H1 (cell line): Measurements from ENCODE around the gene TINAGL1. TPM values are rescaled to one million over a fixed set of nuclear protein-coding genes. Genes with fewer than 3 reads are reported as not detected.

Experiments
- CTCF ChIA-PET: fragments of 300-600 bp; sonication (Branson Sonifier 250); formaldehyde crosslinking; loops from one replicate; lab custom pipeline; 2021; ENCODE audit not compliant: partially characterized antibody; lab: Charles Lee
- POLR2A ChIA-PET: fragments of 300-600 bp; sonication (Branson Sonifier 250); formaldehyde crosslinking; loops from one replicate; lab custom pipeline; 2021; ENCODE audit warnings: inconsistent platforms; ENCODE audit not compliant: partially characterized antibody; lab: Charles Lee
- DNase-seq, 2 experiments: peaks; one replicate each; pipeline versions ENCODE4 v3.0.0 to v3.0.0-alpha.2; 2010 to 2022; ENCODE audit warnings: low spot score in 2 of 2, low read depth in 1 of 2, mixed read lengths in 1 of 2
- FAIRE-seq: peaks from 2 replicates; lab custom pipeline; 2011; peaks lifted over from hg19 to GRCh38; lab: Jason Lieb, UNC
- H2AFZ ChIP-seq: 2 replicates; pipeline ENCODE4 v1.8.1; 2012; ENCODE audit warnings: low read length, inconsistent platforms
- H2AK5ac ChIP-seq: 2 replicates; pipeline ENCODE4 v1.6.1; 2013; ENCODE audit warnings: low read depth, low read length
- H2BK120ac ChIP-seq: replicated peaks from 2 replicates; pipeline ENCODE3; 2013; ENCODE audit warnings: low read depth, low read length, inconsistent platforms
- H2BK12ac ChIP-seq: 2 replicates; pipeline ENCODE4 v1.6.1; 2013; ENCODE audit warnings: low read depth, low read length
- H2BK15ac ChIP-seq: 2 replicates; pipeline ENCODE4 v1.6.1; 2013; ENCODE audit warnings: low read length
- H2BK20ac ChIP-seq: 2 replicates; pipeline ENCODE4 v1.6.1; 2013; ENCODE audit warnings: low read length
- H2BK5ac ChIP-seq: 2 replicates; pipeline ENCODE4 v1.6.1; 2013; ENCODE audit warnings: low read depth, low read length
- H3K14ac ChIP-seq: 2 replicates; pipeline ENCODE4 v1.6.1; 2013; ENCODE audit warnings: inconsistent platforms; ENCODE audit not compliant: insufficient read length
- H3K18ac ChIP-seq: 2 replicates; pipeline ENCODE4 v1.6.1; 2013; ENCODE audit warnings: low read length; ENCODE audit errors: extremely low read depth
- H3K23ac ChIP-seq: 2 replicates; pipeline ENCODE4 v1.6.1; 2013; ENCODE audit warnings: inconsistent platforms; ENCODE audit not compliant: insufficient read length
- H3K23me2 ChIP-seq: 2 replicates; pipeline ENCODE4 v1.6.1; 2013; ENCODE audit warnings: low read depth, low read length
- H3K27ac ChIP-seq: 2 replicates; pipeline ENCODE4 v1.6.1; 2011; ENCODE audit warnings: low read depth, low read length, inconsistent platforms
- H3K27me3 ChIP-seq, 4 experiments: replicated peaks in 1 of 4; 1 replicate in 1 of 4; 2 replicates in 3 of 4; pipeline versions ENCODE4 v1.6.1 to v1.8.1; 2011 to 2013; ENCODE audit warnings: low read length in 3 of 4, mild to moderate bottlenecking in 3 of 4, inconsistent platforms in 2 of 4, mixed read lengths in 2 of 4, moderate library complexity in 1 of 4; ENCODE audit not compliant: control insufficient read depth in 3 of 4, insufficient read depth in 3 of 4; ENCODE audit errors: extremely low read depth in 1 of 4
- H3K36me3 ChIP-seq, 4 experiments: 2 replicates each; pipeline versions ENCODE4 v1.6.1 to v1.8.1; 2011 to 2013; ENCODE audit warnings: mild to moderate bottlenecking in 4 of 4, low read length in 3 of 4, moderate library complexity in 2 of 4, control low read depth in 1 of 4, inconsistent platforms in 1 of 4; ENCODE audit not compliant: insufficient read depth in 4 of 4, control insufficient read depth in 2 of 4
- H3K4ac ChIP-seq: replicated peaks from 2 replicates; pipeline ENCODE3; 2013; ENCODE audit warnings: low read length, low read depth, mixed read lengths, inconsistent platforms; ENCODE audit not compliant: insufficient read length
- H3K4me1 ChIP-seq, 4 experiments: replicated peaks in 1 of 4; 1 replicate in 1 of 4; 2 replicates in 3 of 4; pipeline versions ENCODE4 v1.6.1 to v1.8.1; 2011 to 2013; ENCODE audit warnings: low read length in 3 of 4, inconsistent platforms in 2 of 4, mixed read lengths in 1 of 4; ENCODE audit not compliant: insufficient read depth in 4 of 4, control insufficient read depth in 3 of 4
- H3K4me2 ChIP-seq, 2 experiments: 2 replicates each; pipeline versions ENCODE4 v1.6.1 to v1.8.1; 2011 to 2013; ENCODE audit warnings: low read depth in 2 of 2, low read length in 2 of 2, control low read depth in 1 of 2, inconsistent platforms in 1 of 2, mild to moderate bottlenecking in 1 of 2; ENCODE audit not compliant: insufficient read depth in 1 of 2
- H3K4me3 ChIP-seq, 4 experiments: fragments of 200-600, 300-600 bp in 1 of 4; sonication (generic), shearing (Covaris generic), sonication (Bioruptor Twin) in 1 of 4; 2 replicates each; pipeline versions ENCODE4 v1.5.1 to v1.8.1; 2011 to 2016; ENCODE audit warnings: low read length in 4 of 4, low read depth in 3 of 4, control low read depth in 2 of 4, inconsistent platforms in 2 of 4, mild to moderate bottlenecking in 2 of 4, mixed read lengths in 1 of 4, moderate library complexity in 1 of 4; ENCODE audit not compliant: insufficient read depth in 2 of 4; ENCODE audit errors: extremely low read depth in 1 of 4
- H3K56ac ChIP-seq: replicated peaks from 2 replicates; pipeline ENCODE3; 2013; ENCODE audit warnings: low read depth, mild to moderate bottlenecking, mixed read lengths, low read length, inconsistent platforms; ENCODE audit not compliant: insufficient read length
- H3K79me1 ChIP-seq: 2 replicates; pipeline ENCODE4 v1.6.1; 2013; ENCODE audit warnings: low read depth, low read length, control low read depth
- H3K79me2 ChIP-seq, 2 experiments: 2 replicates each; pipeline versions ENCODE4 v1.6.1 to v1.8.1; 2012 to 2013; ENCODE audit warnings: low read length in 2 of 2, mild to moderate bottlenecking in 2 of 2, inconsistent platforms in 1 of 2; ENCODE audit not compliant: insufficient read depth in 2 of 2, control insufficient read depth in 1 of 2
- H3K9ac ChIP-seq, 4 experiments: replicated peaks in 1 of 4; 1 replicate in 1 of 4; 2 replicates in 3 of 4; pipeline versions ENCODE4 v1.6.1 to v1.8.1; 2011 to 2013; ENCODE audit warnings: low read depth in 3 of 4, low read length in 3 of 4, control low read depth in 2 of 4, mild to moderate bottlenecking in 2 of 4, moderate library complexity in 2 of 4, inconsistent platforms in 1 of 4; ENCODE audit errors: extremely low read depth in 1 of 4
- H3K9me3 ChIP-seq, 2 experiments: 2 replicates each; pipeline versions ENCODE4 v1.6.1 to v1.8.1; 2012 to 2013; ENCODE audit warnings: mild to moderate bottlenecking in 2 of 2, moderate library complexity in 2 of 2, control low read depth in 1 of 2, inconsistent platforms in 1 of 2, low read depth in 1 of 2, low read length in 1 of 2, mixed read lengths in 1 of 2; ENCODE audit not compliant: insufficient read depth in 2 of 2
- H4K20me1 ChIP-seq, 2 experiments: replicated peaks in 1 of 2; 2 replicates each; pipeline versions ENCODE3 to v1.8.1; 2011 to 2013; ENCODE audit warnings: inconsistent platforms in 2 of 2, low read length in 2 of 2, mild to moderate bottlenecking in 1 of 2; ENCODE audit not compliant: insufficient read depth in 2 of 2, control insufficient read depth in 1 of 2
- H4K5ac ChIP-seq: 2 replicates; pipeline ENCODE4 v1.6.1; 2013; ENCODE audit warnings: low read length, low read depth, mixed read lengths, inconsistent platforms; ENCODE audit not compliant: insufficient read length
- H4K8ac ChIP-seq: 2 replicates; pipeline ENCODE4 v1.8.0; 2013; ENCODE audit warnings: mild to moderate bottlenecking, moderate library complexity, low read length, inconsistent platforms; ENCODE audit not compliant: insufficient read depth; ENCODE audit errors: extremely low read depth
- H4K91ac ChIP-seq: replicated peaks from 2 replicates; pipeline ENCODE3; 2013; ENCODE audit warnings: low read length, mixed read lengths, inconsistent platforms; ENCODE audit not compliant: insufficient read length
- CTCF ChIP-seq, 3 experiments: IDR thresholded peaks; 1 replicate in 2 of 3; 2 replicates in 1 of 3; pipeline versions ENCODE4 v1.5.1 to v1.6.1; 2011; ENCODE audit warnings: low read length in 3 of 3, mild to moderate bottlenecking in 3 of 3, inconsistent platforms in 2 of 3, low read depth in 1 of 3, moderate library complexity in 1 of 3; ENCODE audit not compliant: insufficient read depth in 1 of 3; ENCODE audit errors: control extremely low read depth in 1 of 3
- GABPA ChIP-seq: IDR thresholded peaks from 2 replicates; pipeline ENCODE4 v1.6.1; 2011; ENCODE audit warnings: mild to moderate bottlenecking, low read length, moderate library complexity, borderline replicate concordance; ENCODE audit not compliant: insufficient read depth
- HDAC6 ChIP-seq: IDR thresholded peaks from one replicate; pipeline ENCODE4 v1.7.1; 2012; ENCODE audit warnings: low read depth, mild to moderate bottlenecking, inconsistent platforms, low read length, moderate library complexity
- RXRA ChIP-seq: IDR thresholded peaks from 2 replicates; pipeline ENCODE4 v1.6.1; 2011; ENCODE audit warnings: low read depth, mild to moderate bottlenecking, low read length, moderate library complexity; ENCODE audit not compliant: insufficient read depth
- SIRT6 ChIP-seq: IDR thresholded peaks from one replicate; pipeline ENCODE4 v1.7.1; 2012; ENCODE audit warnings: low read length, inconsistent platforms
- TCF12 ChIP-seq: IDR thresholded peaks from 2 replicates; pipeline ENCODE4 v1.6.1; 2011; ENCODE audit warnings: low read depth, mild to moderate bottlenecking, low read length
- WGBS, 2 experiments: shearing (Covaris generic) in 1 of 2; methylation state at CpG; one replicate each; pipeline versions ENCODE4 v1.1.6 to v1.1.7; 2013 to 2015; ENCODE audit warnings: low lambda C conversion rate in 2 of 2, mixed read lengths in 2 of 2, inconsistent platforms in 1 of 2, low coverage in 1 of 2, missing lambda C conversion rate in 1 of 2; ENCODE audit not compliant: insufficient replicate concordance in 2 of 2, insufficient coverage in 1 of 2, insufficient read length in 1 of 2; ENCODE audit errors: extremely low coverage in 1 of 2, missing lambda C conversion rate in 1 of 2; 5-methylcytosine and 5-hydroxymethylcytosine counted together
- polyA plus RNA-seq, 7 experiments: library from polyadenylated mRNA; depleted of rRNA in 3 of 7; stranded (reverse) in 5 of 7; unstranded in 2 of 7; fragments of >200 nt in 5 of 7; fragments of 200-250 nt in 2 of 7; gene quantifications; 1 replicate in 5 of 7; 2 replicates in 1 of 7; 4 replicates in 1 of 7; pipeline versions ENCODE4 v1.2.1 to v1.2.3, GENCODE V29; 2011 to 2013; ENCODE audit warnings: missing spikeins in 2 of 7, mixed read lengths in 2 of 7
- total RNA-seq: library from RNA; stranded (reverse); fragmentation: NEBNext Ultra II Directional; extraction: Animal tissue kit (Norgen Biotek cat#: 25700); gene quantifications from 2 replicates; pipeline ENCODE4 v1.2.1, GENCODE V29; 2021

The TINAGL1 gene
- total and polyA plus RNA-seq, 2 of the 8 experiments (the other 6 are each of a cell fraction or from before 2014, with no cell fraction given) = 11.2 to 21.7 TPM

- no peak overlapping the region for H3K56ac ChIP-seq
- no peak overlapping the region for H2BK20ac ChIP-seq
- no peak overlapping the region for H2BK15ac ChIP-seq
- no peak for TF ChIP-seq SIRT6
- no peak for TF ChIP-seq CTCF (IDR thresholded peaks at IDR 0.05; ENCODE audit: control extremely low read depth in 1 of 3, insufficient read depth in 1 of 3, low read depth in 1 of 3, low read length in 3 of 3)
- TF ChIP-seq RXRA = no peak
- TF ChIP-seq HDAC6 = no peak
- TF ChIP-seq GABPA = no peak
- TF ChIP-seq TCF12 = no peak
- H2AFZ ChIP-seq = no peak overlapping the region
- H3K4me1 ChIP-seq = no peaks in the 10 kb centered on the region
- H3K14ac ChIP-seq = no peak overlapping the region
- no peaks in the 10 kb centered on the region for H3K9me3 ChIP-seq
- POLR2A ChIA-PET = no interaction called here
- H2AK5ac ChIP-seq = no peak overlapping the region
- no peak for FAIRE-seq
- no peaks in the 10 kb centered on the region for H3K79me2 ChIP-seq
- no peaks in the 10 kb centered on the region for H3K79me1 ChIP-seq
- H4K5ac ChIP-seq = no peak overlapping the region
- WGBS, 2 experiments = 85% methylated on average over 2 of the region's 2 CpGs; no CpG with 5 or more reads in 1 of the 2 experiments
- H4K20me1 ChIP-seq = no peaks in the 10 kb centered on the region
- no peak overlapping the region for H2BK120ac ChIP-seq
- CTCF ChIA-PET = interaction anchor here (0.7 to 1.5 kb wide), 5 partner anchors 8 to 179 kb away, joined by 3 to 6 read pairs (median 3); no protein-coding TSS in a partner anchor
- H3K23me2 ChIP-seq = no peaks in the 10 kb centered on the region
- H3K9ac ChIP-seq = no peak overlapping the region
- no peak overlapping the region for H2BK12ac ChIP-seq
- H4K8ac ChIP-seq = no peak overlapping the region
- no peak for DNase-seq
- H3K4me2 ChIP-seq = no peak overlapping the region
- no peak overlapping the region for H3K23ac ChIP-seq
- no peak overlapping the region for H3K4ac ChIP-seq
- H3K27me3 ChIP-seq = no peaks in the 10 kb centered on the region
- H3K36me3 ChIP-seq = no peaks in the 10 kb centered on the region
- H4K91ac ChIP-seq = no peak overlapping the region
- no peak overlapping the region for H3K27ac ChIP-seq
- H3K4me3 ChIP-seq = no peak overlapping the region
- H3K18ac ChIP-seq = no peak overlapping the region
- no peak overlapping the region for H2BK5ac ChIP-seq
Observed at GRCh38 chr1:31602081-31602480, 25.8 kb downstream of the TINAGL1 start.
